ENCODE data around the gene IL16.
"Not testable (repeated sequence)": the region's sequence is repeated elsewhere in the genome, so short reads cannot be mapped to it uniquely, and the experiment has no call there.

IL16 gene

DNA sequence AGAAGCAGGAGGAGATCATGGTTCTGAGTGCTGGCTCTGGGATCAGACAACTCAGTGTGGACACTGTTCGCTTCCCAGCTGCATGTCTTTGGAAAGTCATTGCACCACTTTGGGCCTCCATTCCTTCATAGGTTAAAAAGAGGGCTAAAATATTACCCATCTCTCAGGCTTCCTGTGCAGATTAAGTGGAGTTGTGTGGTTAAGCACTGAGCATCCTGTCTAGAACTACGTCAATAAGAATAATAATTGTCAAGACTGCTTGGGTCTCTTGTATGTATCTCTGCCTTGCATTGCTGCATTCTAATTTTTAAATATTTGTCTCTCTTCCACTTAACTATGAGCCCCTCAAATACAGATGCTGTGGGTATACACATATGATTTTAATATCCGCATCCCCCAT is 40.4 kb upstream of the IL16 start:
- peaks cover 0 to 23% (median 12%) of the 10 kb centered on the region in 4 donors for H3K4me1 ChIP-seq
- no peak overlapping the region for H3K4me3 ChIP-seq
- TF ChIP-seq, protein P1, sequence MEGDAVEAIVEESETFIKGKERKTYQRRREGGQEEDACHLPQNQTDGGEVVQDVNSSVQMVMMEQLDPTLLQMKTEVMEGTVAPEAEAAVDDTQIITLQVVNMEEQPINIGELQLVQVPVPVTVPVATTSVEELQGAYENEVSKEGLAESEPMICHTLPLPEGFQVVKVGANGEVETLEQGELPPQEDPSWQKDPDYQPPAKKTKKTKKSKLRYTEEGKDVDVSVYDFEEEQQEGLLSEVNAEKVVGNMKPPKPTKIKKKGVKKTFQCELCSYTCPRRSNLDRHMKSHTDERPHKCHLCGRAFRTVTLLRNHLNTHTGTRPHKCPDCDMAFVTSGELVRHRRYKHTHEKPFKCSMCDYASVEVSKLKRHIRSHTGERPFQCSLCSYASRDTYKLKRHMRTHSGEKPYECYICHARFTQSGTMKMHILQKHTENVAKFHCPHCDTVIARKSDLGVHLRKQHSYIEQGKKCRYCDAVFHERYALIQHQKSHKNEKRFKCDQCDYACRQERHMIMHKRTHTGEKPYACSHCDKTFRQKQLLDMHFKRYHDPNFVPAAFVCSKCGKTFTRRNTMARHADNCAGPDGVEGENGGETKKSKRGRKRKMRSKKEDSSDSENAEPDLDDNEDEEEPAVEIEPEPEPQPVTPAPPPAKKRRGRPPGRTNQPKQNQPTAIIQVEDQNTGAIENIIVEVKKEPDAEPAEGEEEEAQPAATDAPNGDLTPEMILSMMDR (IDR thresholded peaks at IDR 0.05), result no peak
- no peak for DNase-seq
- H3K36me3 ChIP-seq, result no peaks in the 10 kb centered on the region
- no peaks in the 10 kb centered on the region for H3K9me3 ChIP-seq
- H3K27me3 ChIP-seq, result no peaks in the 10 kb centered on the region
- no peak overlapping the region for H3K27ac ChIP-seq
- intact Hi-C loops (cut with DNase I; ENCODE audit: low total_unique reads), result no loop called here

DNA sequence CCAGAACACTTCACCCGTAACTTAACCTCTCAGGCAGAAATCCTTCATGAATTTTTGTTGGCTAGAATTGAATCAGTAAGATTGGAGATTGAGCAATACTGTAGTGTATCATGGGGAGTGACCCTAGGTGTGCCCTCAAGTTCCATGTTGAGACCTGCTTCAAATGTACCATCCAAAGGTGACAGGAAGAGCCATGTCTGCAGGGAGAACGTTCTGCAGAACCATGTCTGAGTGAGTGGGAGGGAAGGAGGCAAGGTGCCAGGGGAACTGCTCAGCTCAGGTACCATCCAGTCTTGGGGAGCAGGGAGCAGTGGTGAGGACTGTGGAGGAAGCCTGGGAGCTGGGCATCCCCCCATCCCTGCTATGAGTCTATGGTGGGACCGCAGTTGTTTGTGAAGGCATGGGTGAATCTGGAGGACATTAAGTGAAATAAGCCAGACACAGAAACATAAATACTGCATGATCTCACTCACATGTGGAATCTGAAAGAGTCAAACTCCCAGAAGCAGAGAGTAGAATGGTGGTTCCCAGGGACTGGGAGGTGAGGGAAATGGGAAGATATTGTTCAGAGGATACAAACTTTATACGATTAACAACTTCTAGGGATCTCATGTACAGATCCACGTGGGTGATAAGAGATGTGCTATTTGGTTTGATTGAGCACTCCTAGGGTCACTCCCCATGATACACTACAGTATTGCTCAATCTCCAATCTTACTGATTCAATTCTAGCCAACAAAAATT is 39.3 kb upstream of the IL16 start:
- Histone ChIP-seq H3K4me3 (no peak overlapping the region), H3K27me3 (no peaks in the 10 kb centered on the region), H3K9me3 (no peaks in the 10 kb centered on the region), H3K4me1 (peaks cover 0 to 23% (median 16%) of the 10 kb centered on the region in 4 donors), H3K27ac (no peak overlapping the region), H3K36me3 (no peaks in the 10 kb centered on the region)
- TF ChIP-seq, protein P1 (IDR thresholded peaks at IDR 0.05), result no peak
- no peak for DNase-seq
- intact Hi-C loops (cut with DNase I; ENCODE audit: low total_unique reads), result no loop called here

DNA sequence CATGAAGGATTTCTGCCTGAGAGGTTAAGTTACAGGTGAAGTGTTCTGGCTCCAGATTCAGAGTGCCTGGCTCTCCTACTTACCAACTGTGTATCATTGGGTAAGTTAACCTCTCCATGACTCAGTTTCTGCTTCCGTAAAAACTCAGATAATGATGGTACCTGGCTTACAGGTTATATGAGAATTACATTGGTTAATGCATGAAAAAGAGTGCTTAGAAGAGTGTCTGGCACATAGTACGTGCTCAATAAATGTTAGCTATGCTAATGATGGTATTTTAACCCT is 38.8 kb upstream of the IL16 start:
- no peaks in the 10 kb centered on the region for H3K27me3 ChIP-seq
- H3K9me3 ChIP-seq, result no peaks in the 10 kb centered on the region
- no peak overlapping the region for H3K27ac ChIP-seq
- peaks cover 0 to 23% (median 16%) of the 10 kb centered on the region in 4 donors for H3K4me1 ChIP-seq
- no peak overlapping the region for H3K4me3 ChIP-seq
- intact Hi-C loops (cut with DNase I; ENCODE audit: low total_unique reads), result no loop called here
- no peak for DNase-seq
- H3K36me3 ChIP-seq, result no peaks in the 10 kb centered on the region
- TF ChIP-seq, protein P1 (IDR thresholded peaks at IDR 0.05), result no peak

DNA sequence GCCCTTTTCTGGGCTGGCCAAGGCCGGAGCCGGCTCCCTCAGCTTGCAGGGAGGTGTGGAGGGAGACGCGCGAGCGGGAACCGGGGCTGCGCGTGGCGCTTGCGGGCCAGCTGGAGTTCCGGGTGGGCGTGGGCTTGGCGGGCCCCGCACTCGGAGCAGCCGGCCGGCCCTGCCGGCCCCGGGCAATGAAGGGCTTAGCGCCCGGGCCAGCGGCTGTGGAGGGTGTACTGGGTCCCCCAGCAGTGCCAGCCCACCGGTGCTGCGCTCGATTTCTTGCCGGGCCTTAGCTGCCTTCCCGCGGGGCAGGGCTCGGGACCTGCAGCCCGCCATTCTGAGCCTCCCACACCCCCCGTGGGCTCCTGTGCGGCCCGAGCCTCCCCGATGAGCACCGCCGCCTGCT is 38.1 kb upstream of the IL16 start:
- H3K9me3 ChIP-seq; H3K27ac ChIP-seq; intact Hi-C loops (cut with DNase I; ENCODE audit: low total_unique reads); H3K27me3 ChIP-seq; H3K36me3 ChIP-seq; DNase-seq; H3K4me3 ChIP-seq: not testable (repeated sequence)
- H3K4me1 ChIP-seq, result peaks cover 0 to 23% (median 16%) of the 10 kb centered on the region in 4 donors

DNA sequence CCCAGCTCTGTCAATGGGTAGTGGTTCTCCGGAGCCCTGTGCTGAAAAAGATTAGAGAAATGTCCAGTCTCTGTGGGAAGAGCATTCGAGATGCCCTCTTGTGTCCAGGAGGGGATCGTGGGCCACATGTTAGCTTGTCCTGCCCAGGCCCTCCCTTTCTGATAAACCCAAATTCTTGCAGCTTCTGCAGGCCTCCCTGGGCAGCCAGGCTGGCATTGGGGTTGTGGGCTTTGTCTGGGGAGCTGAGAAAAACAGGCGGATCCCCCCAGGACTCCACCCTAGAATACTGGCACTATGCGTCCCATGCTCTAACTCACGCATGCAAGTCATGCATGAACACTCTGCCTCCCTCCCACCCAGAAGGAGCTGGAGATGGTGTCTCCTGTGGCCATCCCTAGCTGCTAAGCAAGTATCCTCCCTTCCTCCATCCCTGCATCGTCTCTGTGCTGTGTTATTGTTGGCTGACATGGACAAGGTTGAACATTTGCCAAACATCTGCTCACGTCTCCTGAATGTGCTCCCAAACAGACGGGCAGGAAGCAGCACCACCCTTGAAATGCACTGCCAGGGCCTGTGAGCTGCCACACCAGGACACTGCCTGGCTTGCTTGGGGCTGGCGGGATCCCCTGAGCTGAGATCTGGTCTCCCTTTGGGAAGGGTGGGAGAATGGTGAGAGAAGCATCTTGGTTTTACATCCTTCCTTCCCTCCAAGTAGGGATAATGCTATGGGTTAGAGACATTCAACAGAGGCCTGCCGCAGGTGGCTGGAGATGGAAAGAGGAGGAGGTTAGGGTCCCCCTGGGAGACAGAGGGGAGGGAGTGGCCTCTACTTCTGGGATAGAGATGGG is 36.1 kb upstream of the IL16 start:
- TF ChIP-seq, protein P1 (IDR thresholded peaks at IDR 0.05), result no peak
- no peaks in the 10 kb centered on the region for H3K27me3 ChIP-seq
- intact Hi-C loops (cut with DNase I; ENCODE audit: low total_unique reads), result no loop called here
- no peaks in the 10 kb centered on the region for H3K9me3 ChIP-seq
- H3K4me1 ChIP-seq, result peaks cover 0 to 21% (median 16%) of the 10 kb centered on the region in 4 donors
- H3K4me3 ChIP-seq, result no peak overlapping the region
- peak; percentile 71 to 79 for DNase-seq
- H3K27ac ChIP-seq, result peak overlapping the region; percentile 40 to 46
- H3K36me3 ChIP-seq, result no peaks in the 10 kb centered on the region

DNA sequence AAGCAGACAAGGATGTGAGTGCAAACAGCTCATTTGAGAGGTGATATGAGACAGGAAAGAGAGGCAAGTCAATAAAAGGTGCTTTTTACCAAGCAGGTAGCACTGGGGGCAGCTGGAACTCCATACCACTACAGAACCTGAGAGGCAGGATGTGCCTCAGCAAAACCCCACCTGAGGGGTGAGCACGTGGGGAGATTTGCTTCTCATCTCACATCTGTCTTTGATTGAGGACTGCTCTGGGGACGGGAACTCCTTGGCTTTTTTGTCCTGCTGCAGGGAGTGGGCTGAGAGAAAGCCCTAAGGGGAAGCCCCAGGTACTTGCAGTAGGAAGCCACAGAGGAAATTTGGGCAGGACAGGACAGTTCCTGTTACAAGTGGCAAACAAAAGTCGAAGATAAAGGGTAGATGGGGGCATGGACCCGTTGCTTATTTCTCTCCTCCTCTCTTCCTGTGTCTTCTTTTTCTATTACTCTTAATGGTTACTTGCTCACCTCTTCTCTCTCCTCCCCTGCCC is 35.5 kb upstream of the IL16 start:
- intact Hi-C loops (cut with DNase I; ENCODE audit: low total_unique reads), result no loop called here
- Histone ChIP-seq H3K27me3 (no peaks in the 10 kb centered on the region), H3K9me3 (no peaks in the 10 kb centered on the region), H3K27ac (peak overlapping the region; percentile 40 to 46), H3K4me3 (no peak overlapping the region), H3K36me3 (no peaks in the 10 kb centered on the region), H3K4me1 (peaks cover 0 to 18% (median 15%) of the 10 kb centered on the region in 4 donors)
- TF ChIP-seq, protein P1 (IDR thresholded peaks at IDR 0.05), result no peak
- no peak for DNase-seq

Data from tibial artery (tissue), 4 donors.